Fibroblast of the aortic adventitia (primary cell): ENCODE results near the gene USP25. TPM values are rescaled to one million over a fixed set of nuclear protein-coding genes. Genes with fewer than 3 reads are reported as not detected.

Source experiments
- DNase-seq: peaks from one replicate; pipeline ENCODE4 v3.0.0-alpha.2; 2010; ENCODE audit warnings: low read depth
- H3K4me3 ChIP-seq: 2 replicates; pipeline ENCODE4 v1.5.1; 2011; ENCODE audit warnings: low read depth, mild to moderate bottlenecking, control low read depth, low read length, moderate library complexity
- total RNA-seq: library from RNA; depleted of rRNA; stranded (reverse); fragments of >200 nt; gene quantifications from 2 replicates; pipeline ENCODE4 v1.2.3, GENCODE V29; 2012; ENCODE audit warnings: low replicate concordance
- TF ChIP-seq, protein P1 (sequence below): IDR thresholded peaks from 2 replicates; pipeline ENCODE4 v1.5.1; 2011; ENCODE audit warnings: mild to moderate bottlenecking, low read length, control low read depth, inconsistent platforms; ENCODE audit not compliant: insufficient read depth

USP25 gene
- total RNA-seq, 1 donor: 37.3 TPM

- no peak for DNase-seq
- H3K4me3 ChIP-seq: no peak overlapping the region
- TF ChIP-seq, protein P1, sequence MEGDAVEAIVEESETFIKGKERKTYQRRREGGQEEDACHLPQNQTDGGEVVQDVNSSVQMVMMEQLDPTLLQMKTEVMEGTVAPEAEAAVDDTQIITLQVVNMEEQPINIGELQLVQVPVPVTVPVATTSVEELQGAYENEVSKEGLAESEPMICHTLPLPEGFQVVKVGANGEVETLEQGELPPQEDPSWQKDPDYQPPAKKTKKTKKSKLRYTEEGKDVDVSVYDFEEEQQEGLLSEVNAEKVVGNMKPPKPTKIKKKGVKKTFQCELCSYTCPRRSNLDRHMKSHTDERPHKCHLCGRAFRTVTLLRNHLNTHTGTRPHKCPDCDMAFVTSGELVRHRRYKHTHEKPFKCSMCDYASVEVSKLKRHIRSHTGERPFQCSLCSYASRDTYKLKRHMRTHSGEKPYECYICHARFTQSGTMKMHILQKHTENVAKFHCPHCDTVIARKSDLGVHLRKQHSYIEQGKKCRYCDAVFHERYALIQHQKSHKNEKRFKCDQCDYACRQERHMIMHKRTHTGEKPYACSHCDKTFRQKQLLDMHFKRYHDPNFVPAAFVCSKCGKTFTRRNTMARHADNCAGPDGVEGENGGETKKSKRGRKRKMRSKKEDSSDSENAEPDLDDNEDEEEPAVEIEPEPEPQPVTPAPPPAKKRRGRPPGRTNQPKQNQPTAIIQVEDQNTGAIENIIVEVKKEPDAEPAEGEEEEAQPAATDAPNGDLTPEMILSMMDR: no peak
Measured at GRCh38 chr21:15904389-15904788, 174.6 kb downstream of the USP25 start.

DNA sequence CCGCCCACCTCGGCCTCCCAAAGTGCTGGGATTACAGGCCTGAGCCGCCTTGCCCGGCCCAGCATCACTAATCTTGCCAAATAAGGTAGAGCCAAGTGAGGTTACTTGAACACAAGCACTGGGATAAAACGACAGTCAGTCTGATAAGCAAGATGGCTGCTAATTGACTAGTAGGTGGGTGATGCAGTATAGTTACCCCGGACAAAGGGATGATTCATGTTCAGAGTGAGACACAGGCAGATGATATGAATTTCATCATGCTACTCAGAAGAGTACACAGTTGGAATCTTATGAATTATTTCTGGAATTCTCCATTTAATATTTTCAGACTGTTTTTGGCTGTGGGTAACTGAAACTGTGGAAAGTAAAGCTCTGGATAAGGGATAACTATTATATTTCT is 178.4 kb downstream of the USP25 start:
- DNase-seq: peak; percentile 36
- no peak overlapping the region for H3K4me3 ChIP-seq
- TF ChIP-seq, protein P1: no peak

- DNase-seq: no peak
- TF ChIP-seq, protein P1: no peak
- H3K4me3 ChIP-seq: no peak overlapping the region
Measured at GRCh38 chr21:15928196-15928595, 198.4 kb downstream of the USP25 start.

DNA sequence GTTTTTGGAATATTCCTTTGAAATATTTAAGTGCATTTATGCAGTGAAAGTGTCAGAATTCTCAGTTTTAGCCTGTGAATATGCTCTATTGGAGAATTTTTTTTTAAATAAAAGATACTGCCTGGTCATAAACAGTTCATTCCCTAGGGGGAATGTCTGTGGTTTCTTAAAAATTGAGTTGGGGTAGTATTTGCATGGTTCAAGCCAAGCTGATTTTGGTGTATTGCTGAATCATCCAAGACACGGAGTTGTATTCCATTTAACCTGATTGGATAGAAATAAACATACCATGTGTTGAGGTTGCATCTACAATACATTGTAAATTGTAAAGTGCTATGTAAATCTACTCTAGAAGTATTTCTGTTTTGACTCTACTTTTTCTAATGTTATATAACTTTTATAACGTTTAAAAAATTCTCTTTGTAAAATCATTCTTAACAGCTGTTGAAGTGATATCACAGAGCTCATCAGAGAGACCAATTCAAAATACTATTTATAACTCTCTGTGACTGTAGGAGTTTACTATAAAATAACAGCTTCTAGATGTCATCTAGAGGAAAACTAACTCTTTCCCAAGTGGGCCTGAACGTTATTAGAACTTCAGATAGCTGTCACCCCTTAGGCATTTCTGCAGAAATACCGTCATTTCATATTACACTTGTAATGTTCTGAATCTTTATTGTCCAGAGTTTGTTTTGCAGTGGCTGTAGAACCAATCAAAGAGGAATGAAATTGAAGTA is 199.1 kb downstream of the USP25 start:
- TF ChIP-seq, protein P1: no peak
- no peak overlapping the region for H3K4me3 ChIP-seq
- DNase-seq: no peak

DNA sequence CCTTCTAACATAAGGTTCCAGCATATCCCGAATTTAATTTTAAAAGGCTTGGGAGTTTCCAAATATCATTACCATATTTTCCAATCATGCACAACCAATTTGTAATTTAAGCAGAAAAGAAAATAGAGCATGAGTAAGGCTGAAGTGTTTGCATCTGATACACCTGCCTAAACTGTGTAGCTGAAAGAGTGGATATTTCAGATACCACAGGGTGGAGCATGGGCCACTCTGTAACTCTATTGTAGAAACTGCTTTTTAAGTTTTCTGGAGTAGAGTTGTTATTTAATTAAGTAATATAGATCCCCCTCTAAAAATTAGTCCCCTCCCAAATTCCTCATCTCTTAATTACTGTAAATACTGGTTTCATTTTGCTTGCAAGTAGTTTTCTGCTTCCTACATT is 199.8 kb downstream of the USP25 start:
- no peak for DNase-seq
- TF ChIP-seq, protein P1: no peak
- no peak overlapping the region for H3K4me3 ChIP-seq
